SU-DHL-6 (cell line): ENCODE data around the gene SGK1.

Experiments used
- CTCF ChIP-seq: fragments of 200-600 bp; sonication (generic); IDR thresholded peaks from one replicate; pipeline ENCODE4 v1.5.1; 2017; ENCODE audit warnings: antibody characterized with exemption, mild to moderate bottlenecking, low read length, moderate library complexity; ENCODE audit not compliant: insufficient read depth, poor library complexity, severe bottlenecking
- EZH2phosphoT487 ChIP-seq: fragments of 200-600 bp; sonication (generic), shearing (Covaris generic); conservative IDR thresholded peaks from 2 replicates; pipeline ENCODE4 v1.6.1; 2018; ENCODE audit warnings: mild to moderate bottlenecking, antibody characterized with exemption, low read length, moderate library complexity, mixed read lengths

- no peak for TF ChIP-seq CTCF
- no peak for TF ChIP-seq EZH2phosphoT487
Measured at GRCh38 chr6:134331256-134331655, 13.3 kb upstream of the SGK1 start.
